Retinal pigment epithelial cell (primary cell): ENCODE measurements around the gene GADD45G.

Experiments
- DNase-seq: peaks from one replicate; pipeline ENCODE4 v3.0.0-alpha.2; 2010; ENCODE audit warnings: low read depth
- H3K4me3 ChIP-seq: 2 replicates; pipeline ENCODE4 v1.5.1; 2011; ENCODE audit warnings: mild to moderate bottlenecking, low read length, control low read depth, moderate library complexity
- TF ChIP-seq, protein P1 (sequence below): conservative IDR thresholded peaks from 2 replicates; pipeline ENCODE4 v1.5.1; 2011; ENCODE audit warnings: low read depth, low read length, control low read depth, inconsistent platforms

Gene GADD45G

DNA sequence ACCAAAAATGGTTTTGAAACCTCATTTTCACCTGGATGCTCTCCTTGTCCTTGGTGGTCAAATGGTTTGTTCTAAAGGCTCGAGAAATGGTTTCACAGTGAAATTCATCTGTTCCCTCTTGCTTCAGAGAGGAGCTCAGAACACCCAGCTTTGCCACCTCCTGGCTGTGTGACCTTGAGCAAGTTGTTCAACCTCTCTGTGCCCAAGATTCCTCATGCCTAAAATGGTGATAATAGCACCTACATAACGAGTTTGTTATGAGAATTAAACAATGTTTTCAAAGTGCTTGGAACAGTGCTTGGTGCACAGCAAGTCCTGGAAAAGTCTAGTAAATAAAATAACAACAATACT, 6.5 kb upstream of the GADD45G start:
- H3K4me3 ChIP-seq: no peak overlapping the region
- TF ChIP-seq, protein P1, sequence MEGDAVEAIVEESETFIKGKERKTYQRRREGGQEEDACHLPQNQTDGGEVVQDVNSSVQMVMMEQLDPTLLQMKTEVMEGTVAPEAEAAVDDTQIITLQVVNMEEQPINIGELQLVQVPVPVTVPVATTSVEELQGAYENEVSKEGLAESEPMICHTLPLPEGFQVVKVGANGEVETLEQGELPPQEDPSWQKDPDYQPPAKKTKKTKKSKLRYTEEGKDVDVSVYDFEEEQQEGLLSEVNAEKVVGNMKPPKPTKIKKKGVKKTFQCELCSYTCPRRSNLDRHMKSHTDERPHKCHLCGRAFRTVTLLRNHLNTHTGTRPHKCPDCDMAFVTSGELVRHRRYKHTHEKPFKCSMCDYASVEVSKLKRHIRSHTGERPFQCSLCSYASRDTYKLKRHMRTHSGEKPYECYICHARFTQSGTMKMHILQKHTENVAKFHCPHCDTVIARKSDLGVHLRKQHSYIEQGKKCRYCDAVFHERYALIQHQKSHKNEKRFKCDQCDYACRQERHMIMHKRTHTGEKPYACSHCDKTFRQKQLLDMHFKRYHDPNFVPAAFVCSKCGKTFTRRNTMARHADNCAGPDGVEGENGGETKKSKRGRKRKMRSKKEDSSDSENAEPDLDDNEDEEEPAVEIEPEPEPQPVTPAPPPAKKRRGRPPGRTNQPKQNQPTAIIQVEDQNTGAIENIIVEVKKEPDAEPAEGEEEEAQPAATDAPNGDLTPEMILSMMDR: no peak
- no peak for DNase-seq

DNA sequence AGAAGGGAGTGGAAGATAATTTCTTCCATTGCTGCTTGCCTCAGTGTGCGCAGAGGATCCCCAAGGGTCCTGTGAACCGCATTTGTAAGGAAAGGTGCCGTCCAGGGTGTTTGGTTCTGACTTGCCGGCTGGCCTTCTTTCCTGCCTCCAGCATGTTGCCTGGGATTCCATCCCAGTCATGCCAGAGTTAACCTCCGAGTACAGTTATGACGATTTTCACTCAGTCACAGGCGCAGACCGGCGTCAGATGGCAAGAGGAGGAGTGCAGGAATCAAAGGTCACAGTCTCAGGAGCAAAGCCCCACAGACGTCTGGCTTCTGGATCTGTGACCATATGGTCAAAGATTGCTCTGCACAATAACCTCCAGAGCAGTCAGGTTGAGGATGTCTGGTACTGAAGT, 5.9 kb upstream of the GADD45G start:
- H3K4me3 ChIP-seq: no peak overlapping the region
- TF ChIP-seq, protein P1: no peak
- DNase-seq: no peak

DNA sequence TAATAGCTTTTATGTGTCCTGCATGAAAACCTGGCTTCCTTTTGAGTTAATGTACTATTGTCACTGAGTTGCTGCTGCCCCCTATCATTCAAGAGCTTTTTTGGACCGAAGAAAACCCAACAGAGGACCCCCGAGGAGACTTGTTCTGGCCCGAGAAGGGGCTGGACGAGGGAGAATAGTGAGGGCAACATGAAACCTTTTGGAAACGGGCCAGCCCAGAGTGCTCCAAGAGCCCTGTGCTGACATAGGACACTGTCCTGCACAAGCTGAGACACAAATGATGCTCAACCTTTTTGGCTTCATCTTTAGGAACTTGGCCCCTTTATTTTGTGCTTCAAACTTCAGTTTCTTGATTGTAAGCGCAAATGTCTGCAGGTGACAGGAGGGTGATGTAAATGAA, 4.0 kb upstream of the GADD45G start:
- no peak overlapping the region for H3K4me3 ChIP-seq
- TF ChIP-seq, protein P1: no peak
- no peak for DNase-seq

DNA sequence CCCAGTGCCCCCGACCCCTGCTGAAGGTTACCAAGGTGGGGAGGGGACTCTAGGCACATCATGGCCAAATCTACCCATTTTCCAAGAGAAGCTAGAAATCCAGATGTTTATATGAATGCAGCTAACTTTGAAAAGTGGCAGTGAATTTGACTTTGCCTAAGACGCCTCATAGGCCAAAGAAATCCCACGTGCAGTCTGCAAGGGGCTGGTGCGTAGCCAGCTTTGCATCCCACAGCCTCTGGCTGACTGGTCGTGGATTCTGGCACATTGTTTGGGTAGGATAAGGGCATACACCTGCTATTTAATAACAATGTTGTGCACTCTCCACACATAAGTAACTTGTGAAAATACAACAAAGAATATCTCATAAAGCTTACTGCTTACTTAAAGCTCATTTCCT, 3.5 kb upstream of the GADD45G start:
- H3K4me3 ChIP-seq: no peak overlapping the region
- DNase-seq: no peak
- TF ChIP-seq, protein P1: no peak

DNA sequence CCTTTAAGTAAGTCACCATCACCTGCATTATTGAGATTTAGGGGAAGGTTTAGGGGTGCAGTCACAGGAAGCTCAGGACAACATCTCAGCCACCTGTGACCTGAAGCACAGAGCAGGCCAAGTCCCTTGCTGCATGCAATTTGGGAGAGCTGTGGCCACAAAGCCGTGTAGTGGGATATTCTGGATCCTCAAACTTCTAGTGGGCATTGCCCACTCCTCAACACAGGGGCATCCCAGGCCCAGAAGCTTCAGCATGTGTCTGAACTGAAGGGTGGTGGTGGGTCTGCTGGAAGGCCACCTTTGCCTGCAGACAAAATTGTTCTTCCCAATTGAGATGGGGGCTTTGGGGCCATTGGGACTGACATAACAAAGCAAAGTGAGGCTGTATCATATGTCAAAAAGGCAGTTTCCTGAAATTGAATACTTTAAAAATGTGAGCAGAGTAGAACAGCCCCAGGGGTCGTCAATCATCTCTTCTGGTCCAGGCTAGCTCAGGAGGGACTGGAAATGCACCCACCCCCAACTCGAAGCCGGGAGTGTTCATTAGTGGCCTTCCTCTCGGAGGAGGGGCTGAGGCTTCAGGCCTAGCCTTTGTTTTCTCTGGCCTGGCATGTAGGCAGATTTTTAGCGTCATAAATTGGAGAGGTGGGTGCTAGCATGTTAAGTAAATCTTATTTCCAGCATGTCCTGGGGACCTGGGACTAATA, 2.8 kb upstream of the GADD45G start:
- no peak overlapping the region for H3K4me3 ChIP-seq
- no peak for DNase-seq
- TF ChIP-seq, protein P1: no peak

DNA sequence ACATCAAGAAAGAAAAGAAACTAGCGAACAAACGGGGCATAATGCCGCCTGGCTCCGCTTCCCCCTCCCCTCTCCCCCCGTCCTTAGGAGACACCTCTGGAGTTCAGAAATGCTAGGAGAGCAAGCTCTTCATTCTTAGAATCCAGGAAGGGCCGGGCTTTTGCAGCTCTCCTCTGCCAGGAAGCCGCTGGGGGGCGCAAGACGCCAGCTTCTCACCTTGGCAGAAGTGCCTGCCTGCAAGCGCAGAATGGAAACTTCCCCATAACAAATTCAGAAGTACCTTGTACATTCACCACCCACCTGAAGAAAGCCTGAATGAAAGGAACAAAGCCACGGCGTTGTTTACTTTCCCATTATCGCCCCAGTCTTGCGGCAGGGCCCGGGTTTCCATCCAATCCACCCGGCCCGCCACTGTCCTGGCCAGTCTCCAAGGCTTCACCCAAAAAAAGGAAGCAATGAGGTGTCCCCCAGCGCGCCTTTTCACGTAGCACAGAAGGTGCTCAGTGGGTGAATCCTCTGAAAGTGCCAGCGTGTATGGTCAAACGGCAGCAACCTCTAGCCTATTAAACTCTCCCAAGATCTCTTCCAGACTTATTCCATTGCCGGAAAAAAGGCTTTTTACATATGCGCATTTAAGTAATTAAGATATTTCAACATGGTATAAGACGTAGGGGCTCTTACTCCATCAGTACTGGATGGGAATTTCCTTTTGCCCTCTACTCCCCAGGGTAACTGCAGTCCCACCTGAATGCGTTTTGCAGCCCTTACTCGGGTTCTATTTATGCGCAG, 1.6 kb upstream of the GADD45G start:
- peak overlapping the region; percentile 14 for H3K4me3 ChIP-seq
- TF ChIP-seq, protein P1: peak; percentile 93
- DNase-seq: no peak
